GM12865 (cell line): ENCODE data around the gene ATXN3L.

Source experiments
- DNase-seq: peaks from one replicate; pipeline ENCODE4 v3.0.0; 2010; ENCODE audit warnings: low read depth
- H3K4me3 ChIP-seq: 2 replicates; pipeline ENCODE4 v1.5.1; 2011; ENCODE audit warnings: mild to moderate bottlenecking, low read depth, low read length, control low read depth
- CTCF ChIP-seq: IDR thresholded peaks from 2 replicates; pipeline ENCODE4 v1.5.1; 2011; ENCODE audit warnings: low read length, control low read depth, low read depth, inconsistent platforms; ENCODE audit not compliant: insufficient read depth; ENCODE audit errors: missing control alignments

ATXN3L gene

DNA sequence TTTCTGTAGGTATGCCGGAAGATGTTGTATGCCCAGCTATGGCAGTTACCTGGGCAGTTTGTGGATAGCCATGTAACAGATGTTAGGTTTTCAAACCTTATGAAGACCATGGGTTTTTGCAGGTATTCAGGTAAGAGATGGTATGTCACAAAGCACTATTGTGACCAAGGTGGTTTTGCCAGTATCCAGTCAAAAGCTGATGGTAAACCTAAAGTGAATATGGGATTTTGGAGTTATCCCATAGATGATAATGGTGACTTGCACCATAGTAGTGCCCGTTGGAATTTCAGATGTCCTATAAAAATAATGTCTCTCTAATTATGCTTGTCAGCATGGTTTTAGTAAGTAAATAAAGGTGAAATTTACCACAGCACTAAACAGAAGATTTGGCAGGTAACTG is at the start of gene ATXN3L:
Gene ATXN3L, minus strand, starts transcription at position 101 of the 400 bp plus-strand sequence. CDS start 119 bp downstream, outside the sequence.
- no peak within 1 kb of the TSS for H3K4me3 ChIP-seq
- no peak for TF ChIP-seq CTCF
- no peak for DNase-seq

GRCh38 chrX:13369256-13370030 is 49.6 kb upstream of the ATXN3L start:
- no peak for DNase-seq
- no peak overlapping the region for H3K4me3 ChIP-seq
- TF ChIP-seq CTCF = no peak

GRCh38 chrX:13367950-13368349 is 48.1 kb upstream of the ATXN3L start:
- no peak for TF ChIP-seq CTCF
- no peak for DNase-seq

DNA sequence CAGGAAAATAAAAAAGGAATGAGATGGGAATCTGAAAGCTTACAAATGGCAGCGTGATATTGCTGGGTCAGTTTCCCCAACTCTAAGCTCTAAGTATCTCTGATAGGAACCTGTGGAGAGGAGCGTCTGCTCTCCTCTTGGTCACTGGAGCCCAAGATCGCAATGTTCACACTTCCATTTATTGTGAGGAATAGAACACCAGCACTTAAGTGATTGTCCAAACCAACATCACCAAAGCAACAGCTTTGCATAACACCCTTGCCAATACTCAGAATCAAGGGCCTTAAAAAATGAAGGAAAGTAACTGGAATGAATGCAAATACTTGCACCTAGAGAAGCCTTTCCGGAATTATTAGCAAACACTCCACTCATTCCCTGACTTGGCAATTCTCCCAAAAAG is 46.8 kb upstream of the ATXN3L start:
- TF ChIP-seq CTCF = no peak
- no peak for DNase-seq
- H3K4me3 ChIP-seq = no peak overlapping the region

More at GRCh38 chrX:13367950-13368349, 48.1 kb upstream of the ATXN3L start:
- no peak overlapping the region for H3K4me3 ChIP-seq

- H3K4me3 ChIP-seq = no peak overlapping the region
- no peak for TF ChIP-seq CTCF
Measured at GRCh38 chrX:13365161-13365560, 45.3 kb upstream of the ATXN3L start.

GRCh38 chrX:13364230-13364857 is 44.5 kb upstream of the ATXN3L start:
- TF ChIP-seq CTCF = no peak
- H3K4me3 ChIP-seq = no peak overlapping the region
- DNase-seq = no peak

More at GRCh38 chrX:13365161-13365560, 45.3 kb upstream of the ATXN3L start:
- DNase-seq = no peak

DNA sequence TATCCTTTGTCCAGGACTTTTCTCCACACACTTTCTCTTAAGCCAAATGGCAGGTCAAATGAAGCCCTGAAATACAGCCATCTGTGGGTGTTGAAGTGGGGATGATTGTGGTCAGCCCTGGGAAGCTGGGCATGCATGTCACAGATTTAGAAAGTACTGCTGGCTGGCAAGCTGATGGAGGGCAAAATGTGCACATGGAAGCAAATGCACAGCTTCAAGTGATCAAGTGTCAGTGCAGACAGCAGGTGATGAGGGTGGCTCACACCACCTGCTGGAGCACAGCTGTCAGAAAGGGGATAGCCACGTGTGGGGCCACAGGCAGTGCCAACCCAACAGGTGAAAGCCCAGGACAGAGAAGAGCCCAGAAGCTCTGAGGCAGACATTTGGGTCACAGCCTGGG is 40.3 kb upstream of the ATXN3L start:
- no peak overlapping the region for H3K4me3 ChIP-seq
- peak; percentile 6 for DNase-seq
- TF ChIP-seq CTCF = no peak
